ENCODE data around the gene DLG5.

The DLG5 gene

DNA sequence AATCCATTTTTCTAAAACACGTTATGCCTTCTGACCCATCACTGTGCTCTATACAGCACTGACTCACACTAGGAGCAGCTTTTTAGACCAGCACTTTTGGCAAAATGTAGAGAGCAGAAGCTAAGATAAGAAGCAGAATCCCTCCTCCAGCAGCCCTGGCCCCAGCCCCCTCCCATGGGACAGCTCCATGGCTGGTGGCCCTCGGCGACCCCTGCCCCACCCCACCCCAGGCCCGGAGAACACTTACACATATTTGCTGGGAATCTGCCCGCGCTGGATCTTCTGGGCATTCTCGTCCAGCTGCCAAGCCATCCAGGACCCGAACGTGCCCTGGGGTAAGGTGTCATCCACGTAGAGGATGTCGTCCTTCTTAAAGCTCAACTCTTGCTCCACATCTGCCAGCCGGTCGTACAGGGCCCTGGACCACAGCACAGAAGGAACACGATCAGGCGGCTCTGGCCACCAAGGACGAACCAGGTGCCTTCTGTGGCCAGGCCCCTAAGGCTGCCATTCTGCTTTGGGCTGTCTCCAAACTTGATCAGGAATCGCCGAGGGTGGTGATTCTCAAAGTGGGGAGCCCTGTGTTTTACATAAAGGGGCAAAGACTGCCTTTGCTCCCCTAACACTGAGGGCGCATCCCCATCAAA lies 119.9 kb downstream of the DLG5 start:
- TF ChIP-seq, protein P1, sequence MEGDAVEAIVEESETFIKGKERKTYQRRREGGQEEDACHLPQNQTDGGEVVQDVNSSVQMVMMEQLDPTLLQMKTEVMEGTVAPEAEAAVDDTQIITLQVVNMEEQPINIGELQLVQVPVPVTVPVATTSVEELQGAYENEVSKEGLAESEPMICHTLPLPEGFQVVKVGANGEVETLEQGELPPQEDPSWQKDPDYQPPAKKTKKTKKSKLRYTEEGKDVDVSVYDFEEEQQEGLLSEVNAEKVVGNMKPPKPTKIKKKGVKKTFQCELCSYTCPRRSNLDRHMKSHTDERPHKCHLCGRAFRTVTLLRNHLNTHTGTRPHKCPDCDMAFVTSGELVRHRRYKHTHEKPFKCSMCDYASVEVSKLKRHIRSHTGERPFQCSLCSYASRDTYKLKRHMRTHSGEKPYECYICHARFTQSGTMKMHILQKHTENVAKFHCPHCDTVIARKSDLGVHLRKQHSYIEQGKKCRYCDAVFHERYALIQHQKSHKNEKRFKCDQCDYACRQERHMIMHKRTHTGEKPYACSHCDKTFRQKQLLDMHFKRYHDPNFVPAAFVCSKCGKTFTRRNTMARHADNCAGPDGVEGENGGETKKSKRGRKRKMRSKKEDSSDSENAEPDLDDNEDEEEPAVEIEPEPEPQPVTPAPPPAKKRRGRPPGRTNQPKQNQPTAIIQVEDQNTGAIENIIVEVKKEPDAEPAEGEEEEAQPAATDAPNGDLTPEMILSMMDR (IDR thresholded peaks at IDR 0.05; ENCODE audit: extremely low read depth, missing control alignments) = no peak
- no peak for DNase-seq (ENCODE audit: low spot score)

GRCh38 chr10:77805676-77806075 lies 120.9 kb downstream of the DLG5 start:
- DNase-seq (ENCODE audit: low spot score) = no peak
- TF ChIP-seq, protein P1 (IDR thresholded peaks at IDR 0.05; ENCODE audit: extremely low read depth, missing control alignments) = no peak

DNA sequence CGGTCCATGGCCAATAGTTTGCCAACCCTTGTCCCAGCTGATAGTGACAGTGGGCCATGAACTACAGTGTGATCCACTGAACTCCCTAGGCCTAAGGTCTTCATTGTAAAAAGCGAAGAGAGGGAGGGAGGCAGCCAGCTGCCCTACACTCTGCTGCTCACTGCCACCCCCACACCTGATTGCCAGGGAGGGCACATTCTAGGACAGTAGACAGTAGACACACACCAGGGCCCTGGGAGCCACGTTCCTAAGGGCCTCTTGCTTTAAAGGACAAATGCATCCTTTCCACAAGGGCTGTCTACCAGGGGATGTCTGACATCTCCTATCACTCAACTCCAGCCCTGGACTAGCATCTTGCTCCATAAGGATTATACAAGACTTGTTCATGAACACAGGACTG lies 122.2 kb downstream of the DLG5 start:
- no peak for DNase-seq (ENCODE audit: low spot score)
- TF ChIP-seq, protein P1 (IDR thresholded peaks at IDR 0.05; ENCODE audit: extremely low read depth, missing control alignments) = no peak

DNA sequence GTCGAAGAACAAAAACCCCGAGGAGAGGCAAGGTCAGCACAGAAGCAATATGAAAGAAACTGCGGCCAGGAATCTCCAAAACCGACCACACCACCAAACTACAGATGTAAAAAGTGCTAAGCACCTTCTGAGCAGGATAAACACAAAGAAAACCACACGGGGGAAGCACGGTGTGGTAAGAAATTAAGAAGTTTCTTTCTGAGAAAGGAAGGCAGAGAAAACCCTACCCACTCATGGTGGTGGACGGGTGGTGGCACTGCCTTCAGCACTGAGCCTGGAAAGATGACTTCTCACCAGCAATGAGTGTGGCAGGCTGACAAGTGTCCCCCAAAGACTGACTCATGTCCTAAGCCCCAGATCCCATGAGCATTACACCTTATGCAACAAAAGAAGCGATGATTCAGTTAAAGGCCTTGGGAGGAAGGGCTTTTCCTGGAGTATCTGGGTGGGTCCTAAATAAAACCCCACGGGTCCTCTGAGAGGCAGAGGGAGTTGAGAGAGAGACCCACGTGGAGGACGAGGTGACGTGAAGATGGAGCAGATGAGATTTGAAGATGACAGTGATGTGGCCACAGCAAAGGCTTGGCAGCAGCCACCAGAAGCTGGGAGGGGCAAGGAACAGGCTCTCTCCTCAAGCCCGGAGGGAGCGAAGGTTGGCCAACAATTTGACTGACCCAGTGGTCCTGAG lies 124.9 kb downstream of the DLG5 start:
- TF ChIP-seq, protein P1 (IDR thresholded peaks at IDR 0.05; ENCODE audit: extremely low read depth, missing control alignments) = no peak
- DNase-seq (ENCODE audit: low spot score) = peak; percentile 47

DNA sequence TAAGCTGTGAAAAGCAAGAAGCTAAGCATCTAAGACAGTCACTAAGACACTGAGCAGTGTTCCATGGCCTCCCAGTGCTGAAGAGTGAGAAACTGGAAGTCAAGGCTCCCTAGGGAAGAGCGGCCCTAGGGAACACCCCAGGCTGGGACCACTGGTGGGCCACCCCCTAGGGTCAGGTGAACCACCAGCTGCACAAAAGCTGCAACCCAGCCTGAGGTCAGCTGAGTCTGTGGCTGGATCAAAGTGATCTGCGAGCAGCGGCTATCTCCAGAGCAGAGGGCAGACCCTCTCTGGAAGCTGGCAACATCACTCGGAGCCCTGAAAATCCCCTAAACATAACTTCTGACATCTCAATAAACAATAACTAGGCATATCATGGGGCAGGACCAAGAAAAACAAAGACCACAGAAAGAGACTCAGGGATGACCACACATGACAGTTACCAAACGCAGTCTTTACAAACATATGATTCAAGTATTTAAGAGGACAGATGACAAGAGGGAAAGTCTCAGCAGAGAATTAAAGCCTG lies 125.8 kb downstream of the DLG5 start:
- TF ChIP-seq, protein P1 (IDR thresholded peaks at IDR 0.05; ENCODE audit: extremely low read depth, missing control alignments) = no peak
- DNase-seq (ENCODE audit: low spot score) = no peak

DNA sequence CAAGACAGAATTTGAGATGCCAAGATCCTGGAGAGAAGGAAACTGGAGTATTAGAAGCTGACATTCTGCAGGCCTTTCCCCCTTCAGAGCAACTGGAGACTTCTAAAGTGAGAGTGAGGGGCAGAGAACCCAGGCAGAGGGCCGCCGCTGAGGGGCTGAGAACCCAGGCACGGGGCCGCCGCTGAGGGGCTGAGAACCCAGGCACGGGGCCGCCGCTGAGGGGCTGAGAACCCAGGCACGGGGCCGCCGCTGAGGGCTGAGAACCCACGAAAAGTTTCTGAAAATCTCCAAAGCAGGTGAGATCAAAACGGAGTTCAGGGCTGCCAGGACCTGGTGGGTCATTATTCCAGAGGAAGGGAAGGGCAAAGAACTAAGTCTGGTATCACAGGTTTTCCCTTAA lies 126.2 kb downstream of the DLG5 start:
- TF ChIP-seq, protein P1 (IDR thresholded peaks at IDR 0.05; ENCODE audit: extremely low read depth, missing control alignments) = no peak
- DNase-seq (ENCODE audit: low spot score) = no peak

DNA sequence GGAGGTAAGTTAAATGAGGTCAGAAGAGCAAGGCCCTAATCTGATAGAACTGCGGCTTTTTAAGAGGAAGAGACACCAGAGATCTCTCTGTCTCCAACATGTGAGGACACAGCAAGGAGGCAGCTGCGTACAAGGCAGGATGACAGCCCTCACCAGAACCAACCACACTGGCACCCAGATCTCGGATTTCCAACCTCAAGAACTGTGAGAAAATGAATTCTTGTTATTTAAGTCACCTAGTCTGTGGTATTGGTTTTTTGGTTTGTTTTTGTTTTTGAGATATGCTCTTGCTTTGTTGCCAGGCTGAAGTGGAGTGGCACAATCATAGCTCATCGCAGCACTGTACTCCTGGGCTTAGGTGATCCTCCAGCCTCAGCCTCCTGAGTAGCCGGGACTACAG lies 127.2 kb downstream of the DLG5 start:
- no peak for DNase-seq (ENCODE audit: low spot score)
- TF ChIP-seq, protein P1 (IDR thresholded peaks at IDR 0.05; ENCODE audit: extremely low read depth, missing control alignments) = no peak
